K562 (cell line): ENCODE results near the gene SERP1. TPM values are rescaled to one million over a fixed set of nuclear protein-coding genes. Genes with fewer than 3 reads are reported as not detected.

Experiments used
- BCLAF1 ChIP-seq, 2 experiments: fragments of 450-650 bp in 1 of 2; IDR thresholded peaks; 2 replicates each; pipeline ENCODE4 v1.6.1; 2011 to 2017; ENCODE audit warnings: low read depth in 2 of 2, antibody characterized with exemption in 1 of 2, borderline replicate concordance in 1 of 2, low read length in 1 of 2, mild to moderate bottlenecking in 1 of 2, mixed read lengths in 1 of 2; ENCODE audit not compliant: control insufficient read depth in 1 of 2
- BMI1 ChIP-seq: fragments of 150-350 bp; IDR thresholded peaks from 2 replicates; pipeline ENCODE4 v1.6.1; 2014; ENCODE audit warnings: low read length
- CBX1 ChIP-seq: sonication (generic); IDR thresholded peaks from 2 replicates; pipeline ENCODE4 v1.6.1; 2016; ENCODE audit warnings: antibody characterized with exemption, low read depth, mild to moderate bottlenecking
- CTCF ChIP-seq, 3 experiments: IDR thresholded peaks in 2 of 3; conservative IDR thresholded peaks in 1 of 3; 2 replicates each; pipeline ENCODE4 v1.5.1; 2011 to 2012; ENCODE audit warnings: low read length in 3 of 3, mild to moderate bottlenecking in 3 of 3, control low read depth in 2 of 3, improper control_type of control experiment in 1 of 3, inconsistent platforms in 1 of 3, low read depth in 1 of 3, mixed read lengths in 1 of 3, moderate library complexity in 1 of 3; ENCODE audit not compliant: insufficient read depth in 2 of 3
- FOXP1 ChIP-seq: sonication (generic); formaldehyde crosslinking; IDR thresholded peaks from 2 replicates; pipeline ENCODE4 v1.8.0; 2022; ENCODE audit warnings: mild to moderate bottlenecking, missing genetic modification reagents
- MCM5 ChIP-seq: fragments of 450-650 bp; IDR thresholded peaks from 2 replicates; pipeline ENCODE4 v1.6.1; 2016; ENCODE audit warnings: low read depth
- SRF ChIP-seq, 2 experiments: fragments of 250-450, 450-650 bp in 1 of 2; sonication (Bioruptor Pico) in 1 of 2; sonication (generic) in 1 of 2; formaldehyde crosslinking; IDR thresholded peaks; 2 replicates each; pipeline versions ENCODE4 v1.5.0 to v1.5.1; 2020 to 2022; ENCODE audit warnings: mild to moderate bottlenecking in 1 of 2, missing genetic modification reagents in 1 of 2
- ZBTB7A ChIP-seq: IDR thresholded peaks from 2 replicates; pipeline ENCODE4 v1.6.1; 2011; ENCODE audit warnings: low read depth, mild to moderate bottlenecking, low read length, moderate library complexity, borderline replicate concordance; ENCODE audit not compliant: control insufficient read depth
- polyA plus RNA-seq, 8 experiments: library from polyadenylated mRNA; depleted of rRNA in 4 of 8; stranded (reverse) in 5 of 8; unstranded in 3 of 8; fragments of >200 nt; fragmentation: Nextera tagmentation in 2 of 8; fragmentation: Illumina TruSeq in 1 of 8; extraction: Ambion mirVana in 2 of 8; extraction: Trizol in 1 of 8; gene quantifications; 2 replicates each; pipeline versions ENCODE4 v1.2.1 to v1.2.3, GENCODE V29; 2011 to 2014; ENCODE audit warnings: inconsistent platforms in 1 of 8, missing spikeins in 1 of 8
- total RNA-seq, 7 experiments: library from RNA; depleted of rRNA in 6 of 7; stranded (reverse); fragments of >200 nt in 6 of 7; fragmentation: Illumina TruSeq in 2 of 7; extraction: Trizol in 2 of 7; gene quantifications; 2 replicates each; pipeline versions ENCODE4 v1.2.1 to v1.2.3, GENCODE V29; 2011 to 2021; ENCODE audit warnings: low replicate concordance in 1 of 7
- TF ChIP-seq, protein P1 (sequence below): sonication (generic); formaldehyde crosslinking; IDR thresholded peaks from 2 replicates; pipeline ENCODE4 v1.8.1; 2023; ENCODE audit warnings: mild to moderate bottlenecking, missing genetic modification reagents
- TF ChIP-seq, protein P2 (sequence below): fragments of 250-450 bp; sonication (Bioruptor Pico); IDR thresholded peaks from 2 replicates; pipeline ENCODE4 v1.8.0; 2021; ENCODE audit warnings: moderate library complexity, mild to moderate bottlenecking, inconsistent platforms

The SERP1 gene
- total and polyA plus RNA-seq, 9 of the 15 experiments (the other 6 are each of a cell fraction or from before 2014, with no cell fraction given): 38.6 to 443 (median 121) TPM

DNA sequence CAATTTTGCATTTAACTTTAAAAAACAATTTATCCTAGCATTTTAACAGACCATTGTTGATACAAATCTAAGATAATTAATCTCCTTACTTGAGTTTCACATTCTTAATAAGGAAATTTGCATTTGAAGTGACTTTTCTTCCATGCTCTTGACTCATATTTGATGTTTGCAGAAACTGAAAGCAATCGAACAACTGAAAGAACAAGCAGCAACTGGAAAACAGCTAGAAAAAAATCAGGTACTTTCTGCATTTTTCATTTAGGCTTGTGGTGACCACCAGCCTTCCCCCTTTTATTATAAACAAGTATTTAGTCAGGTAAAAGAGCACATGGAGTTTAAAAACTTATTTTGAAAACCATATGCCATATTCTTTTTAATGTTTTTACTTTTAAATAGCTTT is 36.7 kb upstream of the SERP1 start (continued):
- TF ChIP-seq, protein P1, sequence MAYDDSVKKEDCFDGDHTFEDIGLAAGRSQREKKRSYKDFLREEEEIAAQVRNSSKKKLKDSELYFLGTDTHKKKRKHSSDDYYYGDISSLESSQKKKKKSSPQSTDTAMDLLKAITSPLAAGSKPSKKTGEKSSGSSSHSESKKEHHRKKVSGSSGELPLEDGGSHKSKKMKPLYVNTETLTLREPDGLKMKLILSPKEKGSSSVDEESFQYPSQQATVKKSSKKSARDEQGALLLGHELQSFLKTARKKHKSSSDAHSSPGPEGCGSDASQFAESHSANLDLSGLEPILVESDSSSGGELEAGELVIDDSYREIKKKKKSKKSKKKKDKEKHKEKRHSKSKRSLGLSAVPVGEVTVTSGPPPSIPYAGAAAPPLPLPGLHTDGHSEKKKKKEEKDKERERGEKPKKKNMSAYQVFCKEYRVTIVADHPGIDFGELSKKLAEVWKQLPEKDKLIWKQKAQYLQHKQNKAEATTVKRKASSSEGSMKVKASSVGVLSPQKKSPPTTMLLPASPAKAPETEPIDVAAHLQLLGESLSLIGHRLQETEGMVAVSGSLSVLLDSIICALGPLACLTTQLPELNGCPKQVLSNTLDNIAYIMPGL (CRISPR knock-in tag): no peak
- no peak for TF ChIP-seq CBX1
- no peak for TF ChIP-seq ZBTB7A
- no peak for TF ChIP-seq SRF (CRISPR knock-in tag; IDR thresholded peaks at IDR 0.05)
- no peak for TF ChIP-seq MCM5
- TF ChIP-seq FOXP1: no peak
- TF ChIP-seq, protein P2, sequence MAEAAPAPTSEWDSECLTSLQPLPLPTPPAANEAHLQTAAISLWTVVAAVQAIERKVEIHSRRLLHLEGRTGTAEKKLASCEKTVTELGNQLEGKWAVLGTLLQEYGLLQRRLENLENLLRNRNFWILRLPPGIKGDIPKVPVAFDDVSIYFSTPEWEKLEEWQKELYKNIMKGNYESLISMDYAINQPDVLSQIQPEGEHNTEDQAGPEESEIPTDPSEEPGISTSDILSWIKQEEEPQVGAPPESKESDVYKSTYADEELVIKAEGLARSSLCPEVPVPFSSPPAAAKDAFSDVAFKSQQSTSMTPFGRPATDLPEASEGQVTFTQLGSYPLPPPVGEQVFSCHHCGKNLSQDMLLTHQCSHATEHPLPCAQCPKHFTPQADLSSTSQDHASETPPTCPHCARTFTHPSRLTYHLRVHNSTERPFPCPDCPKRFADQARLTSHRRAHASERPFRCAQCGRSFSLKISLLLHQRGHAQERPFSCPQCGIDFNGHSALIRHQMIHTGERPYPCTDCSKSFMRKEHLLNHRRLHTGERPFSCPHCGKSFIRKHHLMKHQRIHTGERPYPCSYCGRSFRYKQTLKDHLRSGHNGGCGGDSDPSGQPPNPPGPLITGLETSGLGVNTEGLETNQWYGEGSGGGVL (CRISPR knock-in tag): no peak
- no peak for TF ChIP-seq BCLAF1 (IDR thresholded peaks at IDR 0.05; ENCODE audit: borderline replicate concordance in 1 of 2, control insufficient read depth in 1 of 2, low read depth in 2 of 2, low read length in 1 of 2)
- TF ChIP-seq CTCF (IDR thresholded peaks at IDR 0.05 in 2 of 3, conservative IDR thresholded peaks at IDR 0.05 in 1 of 3; ENCODE audit: insufficient read depth in 2 of 3, low read depth in 1 of 3, low read length in 3 of 3): no peak
- TF ChIP-seq BMI1: no peak
